Measurements from ENCODE around the gene PRKAR1B.
"Not testable (repeated sequence)": the region's sequence is repeated elsewhere in the genome, so short reads cannot be mapped to it uniquely, and the experiment has no call there.

The PRKAR1B gene

GRCh38 chr7:756928-757560, 30.0 kb upstream of the PRKAR1B start:
- no peak for DNase-seq

- no peak for DNase-seq
These were observed 29.3 kb upstream of the PRKAR1B start for GRCh38 chr7:756231-756927.

GRCh38 chr7:755413-755805, 28.3 kb upstream of the PRKAR1B start:
- no peak for DNase-seq

- no peak for DNase-seq
These were observed 27.7 kb upstream of the PRKAR1B start for GRCh38 chr7:754531-755412.

GRCh38 chr7:753190-753589, 26.1 kb upstream of the PRKAR1B start:
- DNase-seq: no peak

GRCh38 chr7:752256-752655, 25.2 kb upstream of the PRKAR1B start:
- not testable (repeated sequence) for DNase-seq

GRCh38 chr7:751826-752225, 24.7 kb upstream of the PRKAR1B start:
- no peak for DNase-seq

GRCh38 chr7:750111-750905, 23.2 kb upstream of the PRKAR1B start:
- DNase-seq: no peak

GRCh38 chr7:749140-749551, 22.1 kb upstream of the PRKAR1B start:
- DNase-seq: no peak

- DNase-seq: no peak
These were observed 21.4 kb upstream of the PRKAR1B start for GRCh38 chr7:748446-748845.

GRCh38 chr7:747186-747585, 20.1 kb upstream of the PRKAR1B start:
- DNase-seq: no peak

GRCh38 chr7:746155-747061, 19.3 kb upstream of the PRKAR1B start:
- DNase-seq: no peak

- no peak for DNase-seq
These were observed 18.5 kb upstream of the PRKAR1B start for GRCh38 chr7:745431-746154.

- DNase-seq: no peak
These were observed 17.9 kb upstream of the PRKAR1B start for GRCh38 chr7:744854-745430.

GRCh38 chr7:744128-744520, 17.0 kb upstream of the PRKAR1B start:
- not testable (repeated sequence) for DNase-seq

GRCh38 chr7:743341-744127, 16.5 kb upstream of the PRKAR1B start:
- not testable (repeated sequence) for DNase-seq

- DNase-seq: no peak
These were observed 15.7 kb upstream of the PRKAR1B start for GRCh38 chr7:742791-743190.

GRCh38 chr7:741850-742249, 14.8 kb upstream of the PRKAR1B start:
- no peak for DNase-seq

- no peak for DNase-seq
These were observed 14.2 kb upstream of the PRKAR1B start for GRCh38 chr7:741191-741671.

Data from activated naive CD4-positive, alpha-beta T cell (primary cell).